ENCODE results near the gene RASGRP2.
A peak's percentile ranks its signal among the peaks of the same experiment; 100 is the strongest.

The RASGRP2 gene

GRCh38 chr11:64723907-64724862, 19.8 kb downstream of the RASGRP2 start:
- no peak for DNase-seq (ENCODE audit: extremely low read depth, low read depth)
- TF ChIP-seq, protein P1, sequence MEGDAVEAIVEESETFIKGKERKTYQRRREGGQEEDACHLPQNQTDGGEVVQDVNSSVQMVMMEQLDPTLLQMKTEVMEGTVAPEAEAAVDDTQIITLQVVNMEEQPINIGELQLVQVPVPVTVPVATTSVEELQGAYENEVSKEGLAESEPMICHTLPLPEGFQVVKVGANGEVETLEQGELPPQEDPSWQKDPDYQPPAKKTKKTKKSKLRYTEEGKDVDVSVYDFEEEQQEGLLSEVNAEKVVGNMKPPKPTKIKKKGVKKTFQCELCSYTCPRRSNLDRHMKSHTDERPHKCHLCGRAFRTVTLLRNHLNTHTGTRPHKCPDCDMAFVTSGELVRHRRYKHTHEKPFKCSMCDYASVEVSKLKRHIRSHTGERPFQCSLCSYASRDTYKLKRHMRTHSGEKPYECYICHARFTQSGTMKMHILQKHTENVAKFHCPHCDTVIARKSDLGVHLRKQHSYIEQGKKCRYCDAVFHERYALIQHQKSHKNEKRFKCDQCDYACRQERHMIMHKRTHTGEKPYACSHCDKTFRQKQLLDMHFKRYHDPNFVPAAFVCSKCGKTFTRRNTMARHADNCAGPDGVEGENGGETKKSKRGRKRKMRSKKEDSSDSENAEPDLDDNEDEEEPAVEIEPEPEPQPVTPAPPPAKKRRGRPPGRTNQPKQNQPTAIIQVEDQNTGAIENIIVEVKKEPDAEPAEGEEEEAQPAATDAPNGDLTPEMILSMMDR (IDR thresholded peaks at IDR 0.05; ENCODE audit: low read depth, low read length): no peak

- TF ChIP-seq, protein P1 (IDR thresholded peaks at IDR 0.05; ENCODE audit: low read depth, low read length): peak; percentile 98
- DNase-seq (ENCODE audit: extremely low read depth, low read depth): peak; percentile 38
These were observed 20.6 kb downstream of the RASGRP2 start, which contains the start of gene NRXN2 for GRCh38 chr11:64723117-64723906. TSS of gene NRXN2 (minus strand) at chr11:64723197. CDS start at chr11:64713699, 9,498 bp downstream.

GRCh38 chr11:64722141-64723065, 21.5 kb downstream of the RASGRP2 start:
- TF ChIP-seq, protein P1 (IDR thresholded peaks at IDR 0.05; ENCODE audit: low read depth, low read length): no peak

GRCh38 chr11:64721359-64721699, 22.6 kb downstream of the RASGRP2 start:
- no peak for DNase-seq (ENCODE audit: extremely low read depth, low read depth)

More at GRCh38 chr11:64722141-64723065, 21.5 kb downstream of the RASGRP2 start:
- no peak for DNase-seq (ENCODE audit: extremely low read depth, low read depth)

DNA sequence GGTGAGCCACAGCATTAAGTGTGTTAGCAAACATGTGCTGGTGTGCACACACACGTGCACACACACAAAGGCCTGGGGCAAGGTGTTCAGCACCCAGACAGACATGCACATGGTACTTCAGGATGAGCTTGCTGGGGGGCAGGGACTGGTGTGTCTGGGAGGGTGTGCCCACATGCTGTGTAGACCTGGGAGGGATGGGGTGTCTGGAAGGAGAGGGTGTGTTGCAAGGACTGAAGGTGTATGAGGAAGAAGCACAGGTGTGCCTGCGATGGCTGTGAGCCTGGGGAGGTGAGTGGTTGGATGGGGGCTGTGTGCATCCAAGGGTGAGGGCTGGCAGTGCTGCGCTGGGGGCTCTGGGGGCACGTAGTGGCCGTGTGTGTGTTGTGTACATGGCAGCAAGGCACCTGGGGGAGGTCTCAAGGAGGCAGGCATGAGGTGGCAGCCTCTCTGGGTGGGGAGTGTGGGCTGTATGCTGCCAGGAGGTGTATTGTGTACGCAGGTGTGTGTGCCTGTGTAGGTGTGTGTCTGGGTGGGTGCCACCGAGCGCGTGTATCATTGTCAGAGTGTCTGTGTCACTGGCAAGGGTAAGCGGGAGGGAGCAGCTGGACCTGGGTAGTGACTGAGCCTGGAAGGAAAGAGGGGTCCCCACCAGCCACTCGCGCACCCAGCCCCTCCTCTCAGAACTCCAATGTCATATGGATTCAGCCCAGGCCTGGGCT, 23.1 kb downstream of the RASGRP2 start:
- TF ChIP-seq, protein P1 (IDR thresholded peaks at IDR 0.05; ENCODE audit: low read depth, low read length): no peak
- no peak for DNase-seq (ENCODE audit: extremely low read depth, low read depth)

More at GRCh38 chr11:64721359-64721699, 22.6 kb downstream of the RASGRP2 start:
- TF ChIP-seq, protein P1 (IDR thresholded peaks at IDR 0.05; ENCODE audit: low read depth, low read length): no peak

DNA sequence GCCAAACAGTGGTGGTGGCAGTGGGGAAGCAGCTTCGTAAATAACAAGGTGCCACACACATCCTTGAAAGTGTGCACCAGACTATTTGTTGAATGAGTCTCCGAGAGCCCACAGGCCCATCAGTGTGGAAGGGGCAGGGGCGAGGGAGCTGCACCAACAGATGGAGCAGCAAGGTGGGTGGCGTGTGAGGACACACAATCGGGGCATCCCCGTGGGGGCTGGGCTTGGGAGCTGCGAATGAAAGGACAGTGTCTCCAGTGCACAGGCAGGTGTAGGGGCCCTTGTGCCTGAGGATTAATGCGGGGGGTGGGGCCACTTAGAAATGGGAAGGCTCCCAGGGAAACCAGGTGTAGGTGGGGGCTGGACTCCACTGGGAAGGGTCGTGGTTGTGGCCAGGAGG, 23.8 kb downstream of the RASGRP2 start:
- DNase-seq (ENCODE audit: extremely low read depth, low read depth): no peak
- TF ChIP-seq, protein P1 (IDR thresholded peaks at IDR 0.05; ENCODE audit: low read depth, low read length): no peak

All from AG09319 (cell line).